Measurements from ENCODE around the gene ZAP70.

DNA sequence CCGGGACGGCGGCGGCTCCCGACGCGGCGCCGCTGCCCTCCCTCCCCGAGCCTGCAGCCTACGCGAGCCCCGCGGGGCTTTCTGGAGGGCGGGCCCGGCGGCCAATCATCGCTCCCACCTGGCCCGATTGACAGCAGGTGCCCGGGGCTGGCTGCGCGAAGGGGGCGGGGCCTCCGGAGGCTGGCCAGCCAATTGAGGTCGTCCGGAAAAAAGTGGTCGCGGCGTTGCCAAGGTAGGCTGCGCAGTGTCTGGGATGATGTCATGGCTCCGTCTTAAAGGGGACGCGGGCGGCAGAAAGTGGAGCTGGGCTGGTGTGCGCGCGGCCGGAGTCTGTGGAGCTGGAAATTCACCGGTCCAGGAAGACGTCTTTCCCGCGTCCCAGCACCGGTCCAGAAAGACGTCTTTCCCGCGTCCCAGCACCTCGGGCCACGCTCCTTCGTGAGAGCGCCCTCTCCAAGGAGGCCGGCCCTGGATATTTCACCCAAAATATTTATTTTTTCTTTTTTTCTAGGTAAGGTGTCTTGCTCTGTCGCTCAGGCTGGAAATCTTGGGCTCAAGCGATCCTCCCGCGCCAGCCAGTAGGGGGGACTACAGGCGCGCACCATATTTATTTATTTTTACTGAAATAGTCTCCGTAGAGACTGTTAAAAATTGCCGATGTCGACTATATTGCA is 49.3 kb upstream of the ZAP70 start, which contains the start of gene ACTR1B:
- TF ChIP-seq, protein P1, sequence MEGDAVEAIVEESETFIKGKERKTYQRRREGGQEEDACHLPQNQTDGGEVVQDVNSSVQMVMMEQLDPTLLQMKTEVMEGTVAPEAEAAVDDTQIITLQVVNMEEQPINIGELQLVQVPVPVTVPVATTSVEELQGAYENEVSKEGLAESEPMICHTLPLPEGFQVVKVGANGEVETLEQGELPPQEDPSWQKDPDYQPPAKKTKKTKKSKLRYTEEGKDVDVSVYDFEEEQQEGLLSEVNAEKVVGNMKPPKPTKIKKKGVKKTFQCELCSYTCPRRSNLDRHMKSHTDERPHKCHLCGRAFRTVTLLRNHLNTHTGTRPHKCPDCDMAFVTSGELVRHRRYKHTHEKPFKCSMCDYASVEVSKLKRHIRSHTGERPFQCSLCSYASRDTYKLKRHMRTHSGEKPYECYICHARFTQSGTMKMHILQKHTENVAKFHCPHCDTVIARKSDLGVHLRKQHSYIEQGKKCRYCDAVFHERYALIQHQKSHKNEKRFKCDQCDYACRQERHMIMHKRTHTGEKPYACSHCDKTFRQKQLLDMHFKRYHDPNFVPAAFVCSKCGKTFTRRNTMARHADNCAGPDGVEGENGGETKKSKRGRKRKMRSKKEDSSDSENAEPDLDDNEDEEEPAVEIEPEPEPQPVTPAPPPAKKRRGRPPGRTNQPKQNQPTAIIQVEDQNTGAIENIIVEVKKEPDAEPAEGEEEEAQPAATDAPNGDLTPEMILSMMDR (conservative IDR thresholded peaks at IDR 0.05): peak; percentile 84
- no peak for TF ChIP-seq EZH2 (IDR thresholded peaks at IDR 0.05; ENCODE audit: low read depth)
